Panc1 (cell line): ENCODE data around the gene KCNQ1. TPM values are rescaled to one million over a fixed set of nuclear protein-coding genes. Genes with fewer than 3 reads are reported as not detected.

Experiments used
- ATAC-seq: fragments of 200-7000 bp; cut with Tn5 transposase; 2 replicates; pipeline ENCODE4 v1.9.1; 2020; ENCODE audit warnings: mild to moderate bottlenecking, moderate library complexity
- BruUV-seq: library from RNA; stranded (reverse); fragments of 400-500 nt; replicated peaks from 2 replicates; lab custom pipeline; 2021; lab: Mats Ljungman, UMichigan
- CTCF ChIA-PET: fragments of 300-600 bp; sonication (Branson Sonifier 250); formaldehyde crosslinking; loops from one replicate; lab custom pipeline; 2022; ENCODE audit warnings: antibody characterized with exemption; lab: Charles Lee
- POLR2A ChIA-PET: fragments of 300-600 bp; sonication (Branson Sonifier 250); formaldehyde crosslinking; loops from one replicate; lab custom pipeline; 2022; ENCODE audit warnings: antibody characterized with exemption; lab: Charles Lee
- DNase-seq: peaks from one replicate; pipeline ENCODE4 v3.0.0-alpha.2; 2010; ENCODE audit warnings: low read depth, low spot score
- H3K27ac ChIP-seq: 2 replicates; pipeline ENCODE4 v1.5.1; 2011; ENCODE audit warnings: mild to moderate bottlenecking, low read length, inconsistent platforms
- H3K27me3 ChIP-seq: fragments of 200-500 bp; sonication (Bioruptor generic); 2 replicates; pipeline ENCODE4 v1.6.0; 2014; ENCODE audit warnings: low read length, inconsistent platforms; ENCODE audit not compliant: control insufficient read depth, insufficient read depth
- H3K36me3 ChIP-seq: fragments of 200-500 bp; sonication (Bioruptor generic); 2 replicates; pipeline ENCODE4 v1.5.1; 2014; ENCODE audit warnings: inconsistent platforms, mild to moderate bottlenecking, low read length, moderate library complexity; ENCODE audit not compliant: control insufficient read depth, insufficient read depth
- H3K4me1 ChIP-seq: 2 replicates; pipeline ENCODE4 v1.5.1; 2011; ENCODE audit warnings: inconsistent platforms, mild to moderate bottlenecking, low read length, moderate library complexity; ENCODE audit not compliant: control insufficient read depth, insufficient read depth
- H3K4me3 ChIP-seq, 2 experiments: 2 replicates each; pipeline ENCODE4 v1.5.1; 2011 to 2012; ENCODE audit warnings: low read depth in 2 of 2, low read length in 2 of 2, mild to moderate bottlenecking in 2 of 2, inconsistent platforms in 1 of 2, moderate library complexity in 1 of 2
- H3K9me3 ChIP-seq: fragments of 200-500 bp; sonication (Bioruptor generic); 2 replicates; pipeline ENCODE4 v1.5.1; 2014; ENCODE audit warnings: low read depth, mild to moderate bottlenecking, inconsistent platforms, low read length, moderate library complexity; ENCODE audit not compliant: control insufficient read depth, insufficient read depth
- POLR2AphosphoS5 ChIP-seq: IDR thresholded peaks from 2 replicates; pipeline ENCODE4 v1.6.1; 2012; ENCODE audit warnings: mild to moderate bottlenecking, low read depth, low read length, moderate library complexity
- SIN3A ChIP-seq: IDR thresholded peaks from 2 replicates; pipeline ENCODE4 v1.6.1; 2012; ENCODE audit warnings: low read depth, mild to moderate bottlenecking, low read length, moderate library complexity, borderline replicate concordance; ENCODE audit not compliant: insufficient read depth
- TCF7L2 ChIP-seq: IDR thresholded peaks from 2 replicates; pipeline ENCODE4 v1.6.1; 2011; ENCODE audit warnings: mild to moderate bottlenecking, low read depth, low read length, inconsistent platforms
- in situ Hi-C: cut with HindIII; loops from 2 replicates; pipeline ENCODE4 v1.10.0; 2016; ENCODE audit warnings: low sequenced_read_pairs, low pct_unique_long_range_greater_than_20kb
- intact Hi-C: fragments of 100-400 bp; cut with micrococcal nuclease; formaldehyde crosslinking; loops from one replicate; pipeline ENCODE4 v1.10.0; 2022; ENCODE audit not compliant: unreplicated experiment
- total RNA-seq: library from RNA; stranded (reverse); gene quantifications from one replicate; pipeline ENCODE4 v1.2.1, GENCODE V29; 2021; ENCODE audit not compliant: unreplicated experiment
- TF ChIP-seq, protein P1 (sequence below), 2 experiments: IDR thresholded peaks; 2 replicates each; pipeline ENCODE4 v1.6.1; 2011 to 2012; ENCODE audit warnings: low read depth in 2 of 2, control low read depth in 1 of 2, low read length in 1 of 2, mild to moderate bottlenecking in 1 of 2, moderate library complexity in 1 of 2; ENCODE audit not compliant: insufficient read depth in 1 of 2
- TF ChIP-seq, protein P2 (sequence below): fragments of 450-650 bp; IDR thresholded peaks from 2 replicates; pipeline ENCODE4 v1.5.1; 2017; ENCODE audit warnings: mild to moderate bottlenecking

Gene KCNQ1
- total RNA-seq, 1 experiment from 2014 or later, result 1.0 TPM

DNA sequence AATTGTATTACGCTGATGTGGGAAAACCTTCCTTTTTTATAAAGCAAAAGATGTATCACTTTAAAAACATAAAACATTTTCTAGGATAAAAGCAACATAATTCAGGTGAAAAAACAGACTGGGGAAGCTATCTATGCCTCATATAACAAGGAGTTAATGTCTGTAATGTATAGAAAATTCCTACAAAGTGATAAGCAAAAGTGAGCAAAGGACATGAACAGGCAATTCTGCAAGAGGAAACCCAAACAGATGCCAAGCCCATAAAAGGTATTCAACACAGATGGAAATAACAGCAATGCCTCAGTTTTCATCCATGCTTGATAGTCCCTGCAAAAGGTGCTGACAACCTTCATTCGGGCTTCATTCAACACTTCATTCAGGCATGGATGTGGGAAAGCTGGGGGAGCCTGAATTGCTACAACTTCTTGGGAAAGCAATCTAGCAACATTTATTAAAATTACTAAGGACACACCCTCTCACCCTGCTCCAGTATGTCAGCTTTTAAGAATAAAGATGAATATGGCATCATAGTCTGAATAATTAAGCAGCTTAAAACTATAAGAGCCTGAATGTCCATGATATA, 215.6 kb downstream of the KCNQ1 start:
- H3K27ac ChIP-seq, result no peak overlapping the region
- peaks cover 27% of the 10 kb centered on the region for H3K9me3 ChIP-seq
- H3K4me3 ChIP-seq, result no peak overlapping the region
- ATAC-seq (no peak), DNase-seq (no peak)
- intact Hi-C loops, result no loop called here
- no peaks in the 10 kb centered on the region for H3K27me3 ChIP-seq
- CTCF ChIA-PET, result no interaction called here
- H3K4me1 ChIP-seq, result no peaks in the 10 kb centered on the region
- in situ Hi-C loops, result no loop called here
- TF ChIP-seq POLR2AphosphoS5 (no peak), SIN3A (no peak), TCF7L2 (no peak)
- TF ChIP-seq, protein P1, sequence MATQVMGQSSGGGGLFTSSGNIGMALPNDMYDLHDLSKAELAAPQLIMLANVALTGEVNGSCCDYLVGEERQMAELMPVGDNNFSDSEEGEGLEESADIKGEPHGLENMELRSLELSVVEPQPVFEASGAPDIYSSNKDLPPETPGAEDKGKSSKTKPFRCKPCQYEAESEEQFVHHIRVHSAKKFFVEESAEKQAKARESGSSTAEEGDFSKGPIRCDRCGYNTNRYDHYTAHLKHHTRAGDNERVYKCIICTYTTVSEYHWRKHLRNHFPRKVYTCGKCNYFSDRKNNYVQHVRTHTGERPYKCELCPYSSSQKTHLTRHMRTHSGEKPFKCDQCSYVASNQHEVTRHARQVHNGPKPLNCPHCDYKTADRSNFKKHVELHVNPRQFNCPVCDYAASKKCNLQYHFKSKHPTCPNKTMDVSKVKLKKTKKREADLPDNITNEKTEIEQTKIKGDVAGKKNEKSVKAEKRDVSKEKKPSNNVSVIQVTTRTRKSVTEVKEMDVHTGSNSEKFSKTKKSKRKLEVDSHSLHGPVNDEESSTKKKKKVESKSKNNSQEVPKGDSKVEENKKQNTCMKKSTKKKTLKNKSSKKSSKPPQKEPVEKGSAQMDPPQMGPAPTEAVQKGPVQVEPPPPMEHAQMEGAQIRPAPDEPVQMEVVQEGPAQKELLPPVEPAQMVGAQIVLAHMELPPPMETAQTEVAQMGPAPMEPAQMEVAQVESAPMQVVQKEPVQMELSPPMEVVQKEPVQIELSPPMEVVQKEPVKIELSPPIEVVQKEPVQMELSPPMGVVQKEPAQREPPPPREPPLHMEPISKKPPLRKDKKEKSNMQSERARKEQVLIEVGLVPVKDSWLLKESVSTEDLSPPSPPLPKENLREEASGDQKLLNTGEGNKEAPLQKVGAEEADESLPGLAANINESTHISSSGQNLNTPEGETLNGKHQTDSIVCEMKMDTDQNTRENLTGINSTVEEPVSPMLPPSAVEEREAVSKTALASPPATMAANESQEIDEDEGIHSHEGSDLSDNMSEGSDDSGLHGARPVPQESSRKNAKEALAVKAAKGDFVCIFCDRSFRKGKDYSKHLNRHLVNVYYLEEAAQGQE (IDR thresholded peaks at IDR 0.05; ENCODE audit: insufficient read depth in 1 of 2, low read depth in 2 of 2, low read length in 1 of 2), result no peak
- TF ChIP-seq, protein P2, sequence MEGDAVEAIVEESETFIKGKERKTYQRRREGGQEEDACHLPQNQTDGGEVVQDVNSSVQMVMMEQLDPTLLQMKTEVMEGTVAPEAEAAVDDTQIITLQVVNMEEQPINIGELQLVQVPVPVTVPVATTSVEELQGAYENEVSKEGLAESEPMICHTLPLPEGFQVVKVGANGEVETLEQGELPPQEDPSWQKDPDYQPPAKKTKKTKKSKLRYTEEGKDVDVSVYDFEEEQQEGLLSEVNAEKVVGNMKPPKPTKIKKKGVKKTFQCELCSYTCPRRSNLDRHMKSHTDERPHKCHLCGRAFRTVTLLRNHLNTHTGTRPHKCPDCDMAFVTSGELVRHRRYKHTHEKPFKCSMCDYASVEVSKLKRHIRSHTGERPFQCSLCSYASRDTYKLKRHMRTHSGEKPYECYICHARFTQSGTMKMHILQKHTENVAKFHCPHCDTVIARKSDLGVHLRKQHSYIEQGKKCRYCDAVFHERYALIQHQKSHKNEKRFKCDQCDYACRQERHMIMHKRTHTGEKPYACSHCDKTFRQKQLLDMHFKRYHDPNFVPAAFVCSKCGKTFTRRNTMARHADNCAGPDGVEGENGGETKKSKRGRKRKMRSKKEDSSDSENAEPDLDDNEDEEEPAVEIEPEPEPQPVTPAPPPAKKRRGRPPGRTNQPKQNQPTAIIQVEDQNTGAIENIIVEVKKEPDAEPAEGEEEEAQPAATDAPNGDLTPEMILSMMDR, result no peak
- POLR2A ChIA-PET, result no interaction called here
- no TSS peak for BruUV-seq
- no peaks in the 10 kb centered on the region for H3K36me3 ChIP-seq

DNA sequence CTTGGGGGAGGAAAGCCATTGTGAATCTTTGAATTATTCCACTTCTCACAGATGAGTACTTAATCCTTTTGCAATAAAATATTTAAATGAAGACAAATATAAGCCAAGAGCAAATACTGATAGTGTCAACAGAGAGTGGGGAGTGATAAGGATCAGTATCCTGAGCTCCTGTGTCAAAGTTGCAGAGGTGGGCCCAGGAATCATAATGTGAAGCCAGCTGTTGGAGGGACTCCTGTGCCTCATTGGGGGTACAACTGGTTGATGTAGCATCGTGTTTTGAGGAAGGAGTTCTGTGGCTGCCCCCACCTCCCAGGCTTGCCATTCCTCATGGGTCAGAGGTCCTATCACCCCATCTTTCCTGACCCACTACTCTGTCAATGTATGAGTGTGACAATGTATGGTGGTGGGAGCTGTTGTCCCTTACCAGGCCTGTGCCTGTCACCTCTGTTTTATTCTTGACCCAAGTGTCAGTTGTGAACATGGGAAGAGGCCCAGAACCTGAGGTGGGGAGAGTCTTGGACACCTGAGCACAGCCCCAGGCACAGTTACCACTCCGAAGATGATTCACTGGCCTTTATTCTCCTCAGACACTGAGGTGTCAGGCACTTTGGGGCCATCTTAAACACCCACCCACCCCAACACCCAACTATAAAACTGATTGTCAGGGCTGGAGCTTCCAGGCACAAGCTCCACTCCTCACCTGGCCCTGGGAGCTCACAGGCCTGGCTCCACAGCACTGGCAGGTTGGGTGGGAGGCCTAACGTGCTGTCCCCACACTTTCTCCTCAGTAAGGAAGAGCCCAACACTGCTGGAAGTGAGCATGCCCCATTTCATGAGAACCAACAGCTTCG, 216.6 kb downstream of the KCNQ1 start:
- no peak for DNase-seq
- no peak for ATAC-seq
- Histone ChIP-seq H3K9me3 (peaks cover 27% of the 10 kb centered on the region), H3K4me3 (no peak overlapping the region), H3K36me3 (no peaks in the 10 kb centered on the region), H3K27me3 (no peaks in the 10 kb centered on the region), H3K4me1 (no peaks in the 10 kb centered on the region), H3K27ac (no peak overlapping the region)
- TF ChIP-seq SIN3A, result no peak
- TF ChIP-seq, protein P2, result no peak
- no peak for TF ChIP-seq POLR2AphosphoS5
- no peak for TF ChIP-seq TCF7L2
- TF ChIP-seq, protein P1 (IDR thresholded peaks at IDR 0.05; ENCODE audit: insufficient read depth in 1 of 2, low read depth in 2 of 2, low read length in 1 of 2), result no peak
- in situ Hi-C loops, result no loop called here
- POLR2A ChIA-PET, result no interaction called here
- BruUV-seq, result no TSS peak
- intact Hi-C loops, result no loop called here
- CTCF ChIA-PET, result no interaction called here
